Coronary artery (tissue), 2 donors: Measurements from ENCODE around the gene CTNNA2.

Experiments
- DNase-seq: peaks from one replicate; pipeline ENCODE4 v3.0.0-alpha.2; 2017; ENCODE audit warnings: low spot score
- H3K27ac ChIP-seq, 2 donors: fragments of 200-600 bp; sonication (generic); one replicate each; pipeline ENCODE4 v1.5.1; 2016 to 2019
- H3K4me3 ChIP-seq: fragments of 200-600 bp; sonication (generic); 2 replicates; pipeline ENCODE4 v1.5.1; 2016; ENCODE audit warnings: mild to moderate bottlenecking, moderate library complexity
- TF ChIP-seq, protein P1 (sequence below): fragments of 200-600 bp; sonication (generic); IDR thresholded peaks from one replicate; pipeline ENCODE4 v1.5.1; 2019; ENCODE audit warnings: antibody characterized with exemption

Gene CTNNA2

DNA sequence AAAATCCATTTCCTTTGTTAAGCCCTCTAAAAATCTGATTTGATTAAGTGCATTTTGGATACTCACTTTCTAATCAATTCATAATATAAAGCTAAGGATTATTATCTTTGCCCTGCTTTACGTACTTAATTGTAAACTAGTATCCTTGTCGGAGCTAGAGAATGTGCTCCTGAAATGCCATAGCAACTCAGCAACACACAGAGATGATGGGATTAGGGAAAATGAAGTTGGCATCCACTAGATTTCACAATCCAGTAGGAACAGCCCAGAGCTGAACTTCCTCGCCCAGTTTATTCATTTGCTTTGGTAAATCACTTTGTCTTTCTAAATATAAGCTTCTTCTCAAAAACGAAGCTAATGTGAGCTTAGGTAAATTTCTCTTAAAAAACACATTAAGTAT lies 386.3 kb downstream of the CTNNA2 start:
- no peak for DNase-seq
- Histone ChIP-seq H3K4me3 (no peak overlapping the region), H3K27ac (no peak overlapping the region)
- TF ChIP-seq, protein P1, sequence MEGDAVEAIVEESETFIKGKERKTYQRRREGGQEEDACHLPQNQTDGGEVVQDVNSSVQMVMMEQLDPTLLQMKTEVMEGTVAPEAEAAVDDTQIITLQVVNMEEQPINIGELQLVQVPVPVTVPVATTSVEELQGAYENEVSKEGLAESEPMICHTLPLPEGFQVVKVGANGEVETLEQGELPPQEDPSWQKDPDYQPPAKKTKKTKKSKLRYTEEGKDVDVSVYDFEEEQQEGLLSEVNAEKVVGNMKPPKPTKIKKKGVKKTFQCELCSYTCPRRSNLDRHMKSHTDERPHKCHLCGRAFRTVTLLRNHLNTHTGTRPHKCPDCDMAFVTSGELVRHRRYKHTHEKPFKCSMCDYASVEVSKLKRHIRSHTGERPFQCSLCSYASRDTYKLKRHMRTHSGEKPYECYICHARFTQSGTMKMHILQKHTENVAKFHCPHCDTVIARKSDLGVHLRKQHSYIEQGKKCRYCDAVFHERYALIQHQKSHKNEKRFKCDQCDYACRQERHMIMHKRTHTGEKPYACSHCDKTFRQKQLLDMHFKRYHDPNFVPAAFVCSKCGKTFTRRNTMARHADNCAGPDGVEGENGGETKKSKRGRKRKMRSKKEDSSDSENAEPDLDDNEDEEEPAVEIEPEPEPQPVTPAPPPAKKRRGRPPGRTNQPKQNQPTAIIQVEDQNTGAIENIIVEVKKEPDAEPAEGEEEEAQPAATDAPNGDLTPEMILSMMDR = no peak

DNA sequence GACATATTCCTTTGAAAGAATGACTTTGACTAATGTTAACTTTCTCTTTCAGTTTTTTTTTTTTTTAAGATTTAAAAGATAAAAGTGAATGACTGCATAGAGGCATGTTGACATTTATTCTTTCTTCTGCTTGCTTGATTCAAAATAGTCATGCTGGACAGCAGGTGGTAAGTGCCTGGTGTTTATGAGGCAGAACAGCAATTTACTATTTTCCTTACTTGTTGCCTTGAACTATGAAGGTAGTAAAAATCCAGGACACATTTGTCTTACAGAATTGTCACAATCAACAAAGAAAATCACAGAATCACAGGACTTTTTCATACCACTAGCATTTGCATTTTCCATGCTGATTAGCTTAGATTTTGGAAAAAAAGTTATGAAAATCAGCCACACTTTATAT lies 388.3 kb downstream of the CTNNA2 start:
- Histone ChIP-seq H3K4me3 (no peak overlapping the region), H3K27ac (no peak overlapping the region)
- TF ChIP-seq, protein P1 = no peak
- no peak for DNase-seq

DNA sequence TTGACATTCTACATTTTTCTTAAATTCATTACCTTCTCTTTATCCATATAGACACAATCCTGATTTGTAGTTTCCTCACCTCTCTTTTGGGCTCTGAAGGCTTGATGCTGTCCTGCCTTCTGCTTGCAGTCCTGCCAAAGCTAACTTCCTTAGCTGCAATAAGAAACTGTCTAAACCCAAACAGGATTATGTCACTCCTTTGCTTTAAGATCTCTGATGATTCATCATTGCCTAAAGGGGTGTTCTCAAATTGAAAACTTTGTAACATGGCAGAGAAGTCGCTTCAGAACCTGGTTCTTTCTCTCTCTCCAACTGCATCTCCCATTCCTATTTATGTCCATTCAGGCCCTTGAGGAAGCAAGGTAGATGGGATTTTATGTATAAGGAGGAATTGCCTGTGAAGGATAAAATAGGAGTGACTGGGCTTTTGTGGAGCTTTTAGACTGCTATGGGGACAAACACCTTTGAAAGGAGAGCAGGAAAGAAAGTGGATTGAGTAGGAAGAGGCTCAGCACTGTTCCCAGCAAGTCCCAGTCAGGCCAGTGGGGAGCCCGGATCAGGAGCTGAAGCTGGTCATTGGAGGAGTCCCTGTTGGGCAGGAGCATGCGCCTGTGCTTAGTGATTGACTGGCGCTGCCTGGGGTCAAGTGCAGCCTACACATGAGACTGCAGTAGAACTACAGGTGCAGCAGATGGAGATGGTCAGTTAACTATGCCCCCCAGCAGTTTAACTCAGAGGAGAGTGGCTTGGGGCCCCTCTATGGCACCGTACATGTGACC lies 390.6 kb downstream of the CTNNA2 start:
- no peak overlapping the region for H3K4me3 ChIP-seq
- DNase-seq = no peak
- no peak overlapping the region for H3K27ac ChIP-seq
- TF ChIP-seq, protein P1 = no peak

DNA sequence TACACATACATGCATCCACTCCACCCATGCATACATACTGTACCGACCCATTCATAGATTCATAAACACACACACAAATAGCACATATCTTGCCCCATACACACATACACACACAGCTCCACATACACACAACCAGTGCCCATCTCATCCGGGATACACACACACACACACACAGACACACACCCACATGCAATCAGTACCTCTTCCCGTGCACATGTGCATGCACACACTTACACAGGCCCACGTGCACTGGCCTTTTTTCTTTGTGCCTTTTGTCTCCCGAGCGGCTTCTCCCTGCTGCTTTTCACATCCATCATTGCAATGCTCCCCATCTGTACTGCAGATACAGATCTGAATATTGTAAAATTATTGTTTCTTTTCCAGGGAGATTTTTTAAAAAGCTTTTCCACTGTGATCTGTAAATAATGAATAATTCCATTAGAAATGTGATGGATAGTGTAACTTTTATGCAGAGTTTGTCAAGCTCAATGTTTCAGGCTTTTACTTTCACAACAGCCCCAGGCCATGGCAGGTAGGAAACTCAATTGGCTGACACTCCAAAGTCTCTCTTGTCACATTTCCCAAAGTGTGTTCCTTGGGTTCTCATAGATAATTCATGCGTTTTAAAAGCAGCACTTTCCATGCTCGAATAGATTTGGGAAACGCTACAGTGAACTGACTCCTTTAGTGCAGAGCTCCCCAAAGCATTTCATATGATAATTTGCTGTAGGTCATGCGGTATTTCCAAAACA lies 393.5 kb downstream of the CTNNA2 start:
- Histone ChIP-seq H3K4me3 (no peak overlapping the region), H3K27ac (no peak overlapping the region)
- TF ChIP-seq, protein P1 = no peak
- DNase-seq = no peak

DNA sequence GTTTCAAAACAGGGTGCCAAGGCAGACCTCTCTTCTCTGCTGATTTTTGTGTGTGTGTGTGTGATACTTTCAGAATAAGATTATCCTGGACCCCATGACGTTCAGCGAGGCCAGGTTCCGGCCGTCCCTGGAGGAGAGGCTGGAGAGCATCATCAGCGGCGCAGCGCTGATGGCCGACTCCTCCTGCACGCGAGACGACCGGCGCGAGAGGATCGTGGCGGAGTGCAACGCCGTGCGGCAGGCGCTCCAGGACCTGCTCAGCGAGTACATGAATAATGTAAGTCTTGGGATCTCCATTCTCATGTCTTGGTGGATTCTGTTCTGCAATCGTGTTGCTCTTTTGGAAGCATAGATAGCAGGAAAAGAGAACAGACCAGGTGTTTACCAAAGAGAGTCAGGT lies 396.7 kb downstream of the CTNNA2 start:
- TF ChIP-seq, protein P1 = no peak
- Histone ChIP-seq H3K4me3 (no peak overlapping the region), H3K27ac (no peak overlapping the region)
- no peak for DNase-seq

DNA sequence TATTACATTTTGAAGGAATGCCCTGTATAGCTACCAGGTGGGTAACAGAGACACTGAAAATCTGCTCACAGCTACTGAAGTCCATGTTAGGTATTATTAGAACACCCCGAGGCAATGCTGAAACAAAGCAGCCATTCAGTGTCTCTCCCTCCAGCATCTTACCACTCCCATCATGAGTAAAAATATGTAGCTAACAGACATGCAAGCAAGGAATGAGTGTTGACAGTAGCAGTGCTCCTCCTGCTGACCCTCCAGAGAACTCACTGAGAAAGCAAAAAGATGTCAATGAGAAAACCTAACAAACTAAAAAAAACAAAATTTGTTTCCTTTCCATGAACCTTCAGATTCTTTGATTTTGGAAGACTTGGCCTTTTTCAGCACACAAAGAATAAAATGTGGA lies 397.8 kb downstream of the CTNNA2 start:
- TF ChIP-seq, protein P1 = no peak
- Histone ChIP-seq H3K27ac (no peak overlapping the region), H3K4me3 (no peak overlapping the region)
- DNase-seq = no peak

DNA sequence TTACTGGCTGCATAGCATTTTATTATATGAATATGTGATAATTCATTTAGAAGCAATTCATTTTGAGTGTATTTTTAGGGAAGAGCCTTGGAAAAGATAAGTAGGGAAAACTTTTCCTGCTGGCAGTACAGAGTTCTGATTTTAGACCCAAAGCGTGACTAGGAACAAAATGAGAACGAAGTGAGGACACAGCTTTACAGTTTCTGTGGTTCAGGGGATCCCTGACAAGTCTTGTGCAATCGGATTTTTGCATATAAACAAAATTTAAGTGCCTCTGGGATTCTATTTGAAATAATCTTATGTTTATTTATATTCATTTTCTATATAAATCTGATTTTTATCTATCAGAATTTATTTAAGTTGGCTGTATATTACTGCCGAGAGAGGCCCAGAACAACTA lies 402.6 kb downstream of the CTNNA2 start:
- no peak for DNase-seq
- Histone ChIP-seq H3K27ac (no peak overlapping the region), H3K4me3 (no peak overlapping the region)
- TF ChIP-seq, protein P1 = no peak
